MM.1S (cell line): ENCODE data around the gene EEA1.
A peak's percentile ranks its signal among the peaks of the same experiment; 100 is the strongest.

Experiments
- DNase-seq: peaks from one replicate; pipeline ENCODE4 v3.0.0-alpha.2; 2015
- H2AFZ ChIP-seq: fragments of 300-600 bp; sonication (generic); 2 replicates; pipeline ENCODE4 v1.6.0; 2016; ENCODE audit warnings: antibody characterized with exemption, low read length
- H3F3A ChIP-seq: fragments of 300-600 bp; sonication (generic); 2 replicates; pipeline ENCODE4 v1.6.1; 2016; ENCODE audit warnings: mild to moderate bottlenecking, antibody characterized with exemption, low read length, moderate library complexity, mixed read lengths; ENCODE audit not compliant: insufficient read depth
- H3K27ac ChIP-seq: fragments of 300-600 bp; sonication (generic); 2 replicates; pipeline ENCODE4 v1.5.1; 2016; ENCODE audit warnings: mild to moderate bottlenecking, low read length
- H3K27me3 ChIP-seq: fragments of 300-600 bp; sonication (generic); replicated peaks from 2 replicates; pipeline ENCODE4 v1.6.0; 2016; ENCODE audit warnings: low read length; ENCODE audit not compliant: insufficient read depth
- H3K36me3 ChIP-seq: fragments of 300-600 bp; sonication (generic); replicated peaks from 2 replicates; pipeline ENCODE4 v1.6.1; 2016; ENCODE audit warnings: mild to moderate bottlenecking, low read length, mixed read lengths; ENCODE audit not compliant: insufficient read depth
- H3K4me1 ChIP-seq: fragments of 300-600 bp; sonication (generic); 2 replicates; pipeline ENCODE4 v1.6.1; 2016; ENCODE audit warnings: low read length, mixed read lengths
- H3K4me2 ChIP-seq: fragments of 300-600 bp; sonication (generic); 2 replicates; pipeline ENCODE4 v1.6.0; 2016; ENCODE audit warnings: low read depth, low read length
- H3K4me3 ChIP-seq: fragments of 300-600 bp; sonication (generic); 2 replicates; pipeline ENCODE4 v1.5.1; 2016; ENCODE audit warnings: low read length, mixed read lengths
- H3K79me2 ChIP-seq: fragments of 300-600 bp; sonication (generic); 2 replicates; pipeline ENCODE4 v1.6.1; 2016; ENCODE audit warnings: mixed run types, low read length, mixed read lengths
- H3K9ac ChIP-seq: fragments of 300-600 bp; sonication (generic); 2 replicates; pipeline ENCODE4 v1.6.1; 2016; ENCODE audit warnings: low read length, mixed read lengths
- H3K9me2 ChIP-seq: fragments of 300-600 bp; sonication (generic); replicated peaks from 2 replicates; pipeline ENCODE4 v1.6.1; 2016; ENCODE audit warnings: mild to moderate bottlenecking, low read length, mixed read lengths; ENCODE audit not compliant: insufficient read depth
- H3K9me3 ChIP-seq: fragments of 300-600 bp; sonication (generic); replicated peaks from 2 replicates; pipeline ENCODE4 v1.6.1; 2016; ENCODE audit warnings: mild to moderate bottlenecking, low read length, mixed read lengths; ENCODE audit not compliant: insufficient read depth
- H4K20me1 ChIP-seq: fragments of 300-600 bp; sonication (generic); 2 replicates; pipeline ENCODE4 v1.6.1; 2016; ENCODE audit warnings: mild to moderate bottlenecking, low read length, moderate library complexity, mixed read lengths; ENCODE audit not compliant: insufficient read depth
- EZH2 ChIP-seq: fragments of 300-600 bp; sonication (generic); optimal IDR thresholded peaks from 2 replicates; pipeline ENCODE3; 2017; ENCODE audit warnings: low read depth, mild to moderate bottlenecking, antibody characterized with exemption, low read length, mixed read lengths
- EZH2phosphoT487 ChIP-seq: fragments of 300-600 bp; sonication (generic); IDR thresholded peaks from 2 replicates; pipeline ENCODE4 v1.6.1; 2018; ENCODE audit warnings: antibody characterized with exemption, low read length
- TF ChIP-seq, protein P1 (sequence below): fragments of 300-600 bp; sonication (generic); IDR thresholded peaks from 2 replicates; pipeline ENCODE4 v1.5.1; 2016; ENCODE audit warnings: antibody characterized with exemption, low read length, mixed read lengths

EEA1 gene

GRCh38 chr12:92829686-92830282 lies 99.3 kb downstream of the EEA1 start:
- no peak overlapping the region for H3K4me3 ChIP-seq
- no peaks in the 10 kb centered on the region for H3K27me3 ChIP-seq
- no peak overlapping the region for H3K27ac ChIP-seq
- H3K9me2 ChIP-seq, result no peaks in the 10 kb centered on the region
- no peaks in the 10 kb centered on the region for H3K9me3 ChIP-seq
- no peaks in the 10 kb centered on the region for H3F3A ChIP-seq
- no peak overlapping the region for H3K9ac ChIP-seq
- no peaks in the 10 kb centered on the region; the same call in 1 of the 2 replicates for H3K36me3 ChIP-seq
- no peak for TF ChIP-seq EZH2
- TF ChIP-seq, protein P1, sequence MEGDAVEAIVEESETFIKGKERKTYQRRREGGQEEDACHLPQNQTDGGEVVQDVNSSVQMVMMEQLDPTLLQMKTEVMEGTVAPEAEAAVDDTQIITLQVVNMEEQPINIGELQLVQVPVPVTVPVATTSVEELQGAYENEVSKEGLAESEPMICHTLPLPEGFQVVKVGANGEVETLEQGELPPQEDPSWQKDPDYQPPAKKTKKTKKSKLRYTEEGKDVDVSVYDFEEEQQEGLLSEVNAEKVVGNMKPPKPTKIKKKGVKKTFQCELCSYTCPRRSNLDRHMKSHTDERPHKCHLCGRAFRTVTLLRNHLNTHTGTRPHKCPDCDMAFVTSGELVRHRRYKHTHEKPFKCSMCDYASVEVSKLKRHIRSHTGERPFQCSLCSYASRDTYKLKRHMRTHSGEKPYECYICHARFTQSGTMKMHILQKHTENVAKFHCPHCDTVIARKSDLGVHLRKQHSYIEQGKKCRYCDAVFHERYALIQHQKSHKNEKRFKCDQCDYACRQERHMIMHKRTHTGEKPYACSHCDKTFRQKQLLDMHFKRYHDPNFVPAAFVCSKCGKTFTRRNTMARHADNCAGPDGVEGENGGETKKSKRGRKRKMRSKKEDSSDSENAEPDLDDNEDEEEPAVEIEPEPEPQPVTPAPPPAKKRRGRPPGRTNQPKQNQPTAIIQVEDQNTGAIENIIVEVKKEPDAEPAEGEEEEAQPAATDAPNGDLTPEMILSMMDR, result no peak
- TF ChIP-seq EZH2phosphoT487, result no peak
- H3K4me1 ChIP-seq, result no peaks in the 10 kb centered on the region
- H2AFZ ChIP-seq, result no peak overlapping the region
- H4K20me1 ChIP-seq, result no peaks in the 10 kb centered on the region
- no peak overlapping the region for H3K4me2 ChIP-seq
- H3K79me2 ChIP-seq, result no peaks in the 10 kb centered on the region
- DNase-seq, result no peak

- Histone ChIP-seq H3K36me3 (no peaks in the 10 kb centered on the region; the same call in 1 of the 2 replicates), H3K9me2 (no peaks in the 10 kb centered on the region), H3K4me3 (no peak overlapping the region), H3F3A (no peaks in the 10 kb centered on the region), H2AFZ (no peak overlapping the region), H3K79me2 (no peaks in the 10 kb centered on the region), H3K27ac (no peak overlapping the region), H3K4me2 (no peak overlapping the region), H3K27me3 (no peaks in the 10 kb centered on the region), H3K9me3 (no peaks in the 10 kb centered on the region), H3K9ac (no peak overlapping the region), H4K20me1 (no peaks in the 10 kb centered on the region), H3K4me1 (no peaks in the 10 kb centered on the region)
- no peak for DNase-seq
- TF ChIP-seq EZH2phosphoT487 (no peak), EZH2 (no peak)
- TF ChIP-seq, protein P1, result no peak
Observed at GRCh38 chr12:92828565-92828964, 100.5 kb downstream of the EEA1 start.

DNA sequence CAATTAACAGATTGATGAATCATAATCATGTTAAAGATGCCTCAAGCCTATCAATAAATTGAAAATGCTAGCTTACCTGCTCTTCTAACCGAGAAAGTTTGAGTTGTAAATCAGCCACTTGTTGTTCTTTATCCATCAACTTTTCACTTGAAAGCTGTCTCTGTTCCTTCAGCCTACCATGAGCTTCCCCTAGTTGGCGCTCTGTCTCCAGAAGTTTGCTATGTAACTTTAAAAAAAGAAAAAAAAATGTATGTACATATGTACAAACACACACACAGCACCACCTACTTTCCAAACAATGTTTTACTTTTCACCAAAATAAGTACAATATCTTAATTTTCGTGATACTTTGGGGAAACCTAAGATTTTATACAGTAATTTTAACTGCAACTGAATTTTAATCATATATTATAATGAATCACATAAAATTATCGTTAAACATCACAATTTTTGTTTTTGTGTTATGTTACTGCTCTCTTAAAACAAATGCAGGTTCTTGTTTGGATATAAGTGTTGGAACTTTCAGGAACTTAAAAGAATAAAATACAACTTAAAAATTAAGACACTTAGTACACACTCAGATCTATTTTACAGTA lies 101.2 kb downstream of the EEA1 start:
- H3K79me2 ChIP-seq, result no peaks in the 10 kb centered on the region
- no peaks in the 10 kb centered on the region for H3K27me3 ChIP-seq
- H3K9me2 ChIP-seq, result no peaks in the 10 kb centered on the region
- H3K4me3 ChIP-seq, result no peak overlapping the region
- H2AFZ ChIP-seq, result no peak overlapping the region
- no peak overlapping the region for H3K9ac ChIP-seq
- no peak overlapping the region for H3K27ac ChIP-seq
- no peaks in the 10 kb centered on the region for H4K20me1 ChIP-seq
- no peak overlapping the region for H3K4me2 ChIP-seq
- DNase-seq, result peak; percentile 36
- H3K4me1 ChIP-seq, result no peaks in the 10 kb centered on the region
- no peaks in the 10 kb centered on the region for H3K9me3 ChIP-seq
- TF ChIP-seq, protein P1, result peak; percentile 86
- no peak for TF ChIP-seq EZH2phosphoT487
- no peak for TF ChIP-seq EZH2
- H3F3A ChIP-seq, result no peaks in the 10 kb centered on the region
- no peaks in the 10 kb centered on the region; the same call in 1 of the 2 replicates for H3K36me3 ChIP-seq
